Measurements from ENCODE around the gene UBE2J2.
"Not testable (repeated sequence)": the region's sequence is repeated elsewhere in the genome, so short reads cannot be mapped to it uniquely, and the experiment has no call there.

UBE2J2 gene

GRCh38 chr1:1259540-1259939 lies 14.1 kb downstream of the UBE2J2 start:
- no peak for DNase-seq

GRCh38 chr1:1259119-1259488 lies 14.6 kb downstream of the UBE2J2 start:
- no peak for DNase-seq

GRCh38 chr1:1256956-1257871 lies 16.4 kb downstream of the UBE2J2 start:
- DNase-seq, result no peak

- DNase-seq, result no peak
These were observed 18.0 kb downstream of the UBE2J2 start for GRCh38 chr1:1255611-1256010.

- DNase-seq, result no peak
These were observed 18.6 kb downstream of the UBE2J2 start for GRCh38 chr1:1255078-1255477.

- no peak for DNase-seq
These were observed 19.0 kb downstream of the UBE2J2 start for GRCh38 chr1:1254667-1254998.

- DNase-seq, result no peak
These were observed 19.5 kb downstream of the UBE2J2 start for GRCh38 chr1:1253972-1254666.

- no peak for DNase-seq
These were observed 20.3 kb downstream of the UBE2J2 start for GRCh38 chr1:1253314-1253713.

GRCh38 chr1:1250786-1251284 lies 22.8 kb downstream of the UBE2J2 start:
- DNase-seq, result no peak

GRCh38 chr1:1248009-1248913 lies 25.4 kb downstream of the UBE2J2 start:
- DNase-seq, result not testable (repeated sequence)

- no peak for DNase-seq
These were observed 26.2 kb downstream of the UBE2J2 start for GRCh38 chr1:1247341-1247913.

DNA sequence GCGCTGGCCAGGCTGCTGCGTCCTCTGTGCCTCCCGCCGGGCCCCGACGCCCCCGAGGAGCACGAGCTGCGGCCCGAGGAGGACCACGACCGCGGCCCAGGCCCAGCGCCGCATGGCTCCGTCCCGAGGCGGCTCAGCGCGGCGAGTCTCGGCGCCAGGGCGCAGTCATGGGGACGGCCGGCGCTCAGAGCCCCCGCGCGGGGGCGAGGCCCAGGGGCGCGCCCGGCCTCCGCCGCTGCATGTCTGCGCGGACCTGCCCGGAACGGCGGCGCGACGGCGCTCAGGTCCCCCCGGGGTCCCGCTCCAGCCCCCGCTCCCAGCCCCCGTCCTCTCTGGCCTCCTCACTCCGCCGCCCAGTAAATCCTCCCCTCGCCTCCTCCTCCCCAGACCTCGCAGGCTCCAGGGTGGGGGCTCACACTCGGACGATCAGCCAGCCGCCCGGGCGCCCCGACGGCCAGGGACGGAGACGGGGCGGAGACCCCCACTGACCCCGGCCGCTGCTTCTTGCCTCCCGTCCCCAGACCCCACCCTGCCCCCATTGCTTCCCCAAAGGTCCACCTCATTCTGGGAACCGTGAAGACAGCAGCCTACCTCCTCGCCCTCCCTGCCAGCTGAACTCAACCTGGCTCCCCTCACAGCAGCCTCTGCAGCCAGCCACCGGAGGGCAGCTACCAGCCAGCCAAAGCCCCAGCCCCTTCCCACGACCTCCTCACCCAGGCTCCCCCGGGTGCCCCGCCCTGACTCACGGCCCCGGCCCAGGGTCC lies 26.9 kb downstream of the UBE2J2 start, which contains the start of gene C1QTNF12:
TSS of gene C1QTNF12 (minus strand) at position 146 of the 764 bp plus-strand sequence. CDS start at position 114, 32 bp downstream.
- no peak for DNase-seq

DNA sequence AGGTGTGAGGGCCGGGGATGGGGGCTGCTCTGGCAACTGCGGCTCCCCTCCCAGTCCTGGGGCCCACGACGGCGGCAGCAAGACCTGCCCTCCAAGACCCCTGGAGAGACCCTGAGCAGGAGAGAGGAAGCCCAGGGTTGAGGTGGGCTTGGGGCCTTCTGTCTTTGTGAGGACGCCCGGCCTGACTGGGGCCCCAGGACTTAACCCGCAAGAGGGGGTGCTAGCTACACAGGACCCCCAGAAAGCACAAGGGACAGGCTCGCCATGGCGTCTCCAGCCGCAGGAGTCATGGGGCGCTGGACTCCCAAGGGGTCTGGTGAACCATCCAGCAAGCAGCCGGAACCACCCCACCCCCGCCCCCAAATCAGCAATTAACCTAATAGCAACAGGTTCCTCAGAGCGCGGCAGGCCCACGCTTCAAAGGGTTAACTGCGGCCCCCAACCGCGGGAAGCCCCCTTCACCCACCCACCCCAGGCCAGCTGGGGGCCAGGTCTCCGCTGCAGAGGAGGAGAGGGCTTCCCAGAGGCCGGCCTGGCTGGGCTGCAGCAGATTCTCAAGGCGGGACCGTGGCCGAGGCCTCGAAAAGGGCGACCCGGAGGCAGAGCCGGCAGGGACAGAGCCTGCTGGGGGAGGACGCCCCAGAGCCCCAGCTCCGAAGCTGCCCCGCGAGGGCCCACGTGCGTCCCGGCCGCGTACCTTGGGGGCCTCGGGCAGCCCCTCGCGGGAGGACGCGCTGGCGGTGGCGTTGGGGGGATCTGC lies 27.7 kb downstream of the UBE2J2 start:
- DNase-seq, result no peak

DNA sequence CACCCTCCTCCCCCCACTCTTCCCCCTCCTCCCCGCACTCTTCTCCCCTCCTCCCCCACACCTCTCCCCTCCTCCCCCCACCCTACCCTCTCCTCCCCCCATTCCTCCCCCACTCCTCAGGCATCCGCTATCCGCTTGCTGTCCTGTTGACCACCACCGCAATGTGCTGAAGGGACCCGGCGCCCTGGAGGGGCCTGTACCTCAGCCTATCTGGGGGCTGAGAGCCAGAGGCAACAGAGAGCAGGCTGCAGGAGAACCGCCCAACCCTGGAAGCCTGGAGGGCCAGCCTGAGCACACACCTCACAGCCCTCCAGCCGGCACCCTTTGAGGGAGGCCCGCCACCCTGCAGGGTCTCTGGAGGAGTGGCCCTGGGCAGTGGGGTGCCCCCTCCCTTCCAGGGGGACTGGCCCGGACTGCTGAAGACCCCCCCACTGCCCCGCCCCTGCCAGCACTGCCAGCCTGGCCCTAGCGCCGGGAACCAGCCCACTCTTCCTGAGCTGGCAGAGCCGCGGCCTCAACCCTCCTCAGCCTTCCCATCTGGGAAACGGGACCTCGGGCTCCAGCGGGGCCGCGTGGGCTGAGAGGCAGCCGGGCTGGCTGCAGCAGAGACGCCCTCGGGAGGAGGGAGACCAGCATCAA lies 28.4 kb downstream of the UBE2J2 start:
- DNase-seq, result no peak

DNA sequence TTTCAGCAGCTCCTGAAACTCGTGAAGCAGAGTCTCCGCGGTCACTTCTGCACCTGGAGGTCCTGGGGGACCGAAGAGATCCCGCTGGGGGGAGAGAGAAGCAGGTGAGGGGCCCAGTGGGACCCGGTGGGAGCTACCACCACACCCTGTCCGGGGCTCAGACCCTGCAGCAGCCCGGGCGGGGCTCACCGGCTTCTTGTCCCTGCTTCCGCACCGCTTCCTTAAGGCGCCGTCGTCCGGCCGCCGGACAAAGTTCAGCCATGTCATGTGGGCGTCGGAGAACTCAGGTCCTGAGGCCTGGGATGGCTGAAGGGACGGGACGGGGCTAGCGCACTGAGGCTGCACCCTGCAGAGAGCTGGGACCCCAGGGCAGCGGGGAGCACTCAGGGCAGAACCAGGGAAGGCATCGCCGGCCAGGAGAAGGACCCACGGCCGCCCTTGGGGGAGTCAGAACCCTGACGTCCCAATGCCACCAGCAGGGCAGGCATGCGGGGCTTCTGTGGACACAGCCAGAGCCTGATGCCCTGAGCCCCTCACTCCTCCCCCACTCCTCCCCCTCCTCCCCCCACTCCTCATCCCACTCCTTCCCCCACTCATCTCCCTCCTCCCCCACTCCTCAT lies 29.4 kb downstream of the UBE2J2 start:
- no peak for DNase-seq

GRCh38 chr1:1243807-1244191 lies 29.9 kb downstream of the UBE2J2 start:
- no peak for DNase-seq

GRCh38 chr1:1243266-1243660 lies 30.4 kb downstream of the UBE2J2 start:
- no peak for DNase-seq

DNA sequence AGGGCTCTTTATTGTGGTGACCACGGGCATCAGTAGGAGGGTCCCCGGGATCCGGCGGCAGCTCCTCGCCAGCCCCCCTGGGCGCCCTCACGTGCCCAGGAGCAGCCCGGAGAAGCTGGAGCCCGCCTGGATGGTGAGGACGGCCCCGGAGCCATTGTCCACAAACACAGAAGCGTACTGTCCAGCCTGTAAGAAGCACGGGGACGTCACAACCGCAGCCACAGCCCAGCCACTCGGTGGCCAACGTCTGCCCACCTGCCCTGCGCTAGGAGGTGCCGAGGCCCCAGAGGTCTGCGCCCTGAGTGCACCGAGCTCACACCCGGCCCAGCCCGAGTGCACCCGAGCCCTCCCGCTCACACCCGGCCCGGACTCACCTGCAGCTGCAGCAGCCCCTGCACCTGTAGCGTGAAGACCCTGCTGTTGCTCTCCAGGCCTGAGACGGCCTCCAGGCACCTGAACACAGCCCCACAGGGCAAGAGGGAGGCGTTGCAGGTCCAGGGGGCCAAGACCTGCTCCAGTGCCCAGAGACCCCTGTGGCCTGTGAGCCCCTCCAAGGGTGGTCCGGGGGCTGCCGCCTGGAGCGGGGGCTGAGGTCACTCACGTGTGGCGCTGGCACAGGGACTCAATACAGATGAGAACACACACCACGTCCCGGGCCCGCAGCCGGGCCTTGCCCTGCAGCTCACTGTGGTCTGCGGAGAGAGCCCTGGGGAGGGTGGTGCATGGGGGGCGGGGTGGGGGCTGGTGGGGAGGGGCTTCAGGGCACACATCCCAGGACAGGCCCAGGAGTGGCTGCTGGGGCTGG lies 31.0 kb downstream of the UBE2J2 start:
- no peak for DNase-seq

Data from amygdala (tissue), 56 donors.